Middle frontal gyrus (tissue), 1 donor: ENCODE measurements around the gene EPM2A.
"Not testable (repeated sequence)": the region's sequence is repeated elsewhere in the genome, so short reads cannot be mapped to it uniquely, and the experiment has no call there.

Experiments used
- DNase-seq: peaks from one replicate; pipeline ENCODE4 v3.0.0-alpha.2; 2015; ENCODE audit warnings: low spot score; ENCODE audit errors: extremely low spot score

The EPM2A gene

GRCh38 chr6:145731447-145731846 lies 3.9 kb downstream of the EPM2A start:
- no peak for DNase-seq

- no peak for DNase-seq
These were observed 5.4 kb downstream of the EPM2A start for GRCh38 chr6:145729887-145730286.

- DNase-seq = no peak
These were observed 6.6 kb downstream of the EPM2A start for GRCh38 chr6:145728444-145729385.

GRCh38 chr6:145727817-145728388 lies 7.4 kb downstream of the EPM2A start:
- no peak for DNase-seq

GRCh38 chr6:145725570-145725969 lies 9.8 kb downstream of the EPM2A start:
- DNase-seq = no peak

- no peak for DNase-seq
These were observed 11.7 kb downstream of the EPM2A start for GRCh38 chr6:145723646-145724045.

- no peak for DNase-seq
These were observed 13.1 kb downstream of the EPM2A start for GRCh38 chr6:145722190-145722589.

- no peak for DNase-seq
These were observed 14.2 kb downstream of the EPM2A start for GRCh38 chr6:145721144-145721543.

GRCh38 chr6:145715426-145715825 lies 19.9 kb downstream of the EPM2A start:
- DNase-seq = no peak

- DNase-seq = no peak
These were observed 20.6 kb downstream of the EPM2A start for GRCh38 chr6:145714731-145715130.

- no peak for DNase-seq
These were observed 21.5 kb downstream of the EPM2A start for GRCh38 chr6:145713773-145714172.

GRCh38 chr6:145711372-145711771 lies 23.9 kb downstream of the EPM2A start:
- no peak for DNase-seq

GRCh38 chr6:145707397-145707796 lies 27.9 kb downstream of the EPM2A start:
- no peak for DNase-seq

- DNase-seq = no peak
These were observed 29.8 kb downstream of the EPM2A start for GRCh38 chr6:145705561-145705960.

- peak; percentile 31 for DNase-seq
These were observed 31.1 kb downstream of the EPM2A start for GRCh38 chr6:145704143-145704781.

GRCh38 chr6:145699462-145699861 lies 35.9 kb downstream of the EPM2A start:
- DNase-seq = no peak

GRCh38 chr6:145697401-145697800 lies 37.9 kb downstream of the EPM2A start:
- not testable (repeated sequence) for DNase-seq

- DNase-seq = no peak
These were observed 41.1 kb downstream of the EPM2A start for GRCh38 chr6:145694083-145694737.

- no peak for DNase-seq
These were observed 44.4 kb downstream of the EPM2A start for GRCh38 chr6:145690969-145691368.

- no peak for DNase-seq
These were observed 45.8 kb downstream of the EPM2A start for GRCh38 chr6:145689529-145689928.

- no peak for DNase-seq
These were observed 46.8 kb downstream of the EPM2A start for GRCh38 chr6:145688493-145688905.

GRCh38 chr6:145685932-145686331 lies 49.4 kb downstream of the EPM2A start:
- DNase-seq = no peak
